ENCODE data around the gene IER5L.
"Not testable (repeated sequence)": the region's sequence is repeated elsewhere in the genome, so short reads cannot be mapped to it uniquely, and the experiment has no call there.

The IER5L gene

DNA sequence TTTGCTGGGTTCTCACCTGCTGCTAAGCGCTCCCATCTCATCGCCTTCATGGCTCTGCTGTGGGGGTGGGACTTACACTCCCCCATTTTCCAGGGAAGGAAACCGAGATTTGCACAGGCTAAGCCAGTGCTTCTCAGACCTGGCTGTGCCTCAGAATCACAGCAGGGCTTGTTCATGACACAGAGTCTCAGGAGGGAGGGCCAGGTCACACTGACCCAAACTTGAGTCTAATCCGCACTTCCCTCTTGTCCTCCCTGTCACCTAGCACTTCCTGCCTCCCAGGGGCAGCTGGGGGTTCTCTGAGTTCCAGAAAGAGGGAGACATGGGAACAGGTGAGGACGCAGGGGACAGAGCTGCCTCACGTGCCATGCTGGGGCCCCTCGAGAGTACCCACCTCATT, 15.6 kb upstream of the IER5L start:
- no peak overlapping the region for H3K14ac ChIP-seq (ENCODE audit: low read length in 2 of 2)
- no peak overlapping the region for H3K27ac ChIP-seq (ENCODE audit: low read length, poor library complexity, severe bottlenecking)
- no peak overlapping the region for H3K9ac ChIP-seq (ENCODE audit: low read length)
- H4K8ac ChIP-seq (ENCODE audit: low read length), result no peak overlapping the region
- H3K4ac ChIP-seq (ENCODE audit: low read depth in 1 of 2, low read length in 2 of 2), result no peak overlapping the region
- 82% methylated on average over 6 of the region's 7 CpGs for WGBS
- no peaks in the 10 kb centered on the region for H3K36me3 ChIP-seq (ENCODE audit: control insufficient read depth in 1 of 2, insufficient read depth in 2 of 2, low read depth in 1 of 2, low read length in 2 of 2)
- H3K4me1 ChIP-seq (ENCODE audit: control insufficient read depth, insufficient read depth, low read depth, low read length), result peaks cover 9% of the 10 kb centered on the region
- H3K4me2 ChIP-seq (ENCODE audit: low read length, poor library complexity, severe bottlenecking), result no peak overlapping the region
- no peak overlapping the region for H2AFZ ChIP-seq (ENCODE audit: low read depth, low read length)
- no peak overlapping the region for H3K18ac ChIP-seq (ENCODE audit: low read depth in 1 of 2, low read length in 2 of 2)
- no peak overlapping the region for H2BK5ac ChIP-seq (ENCODE audit: low read depth, low read length, poor library complexity, severe bottlenecking)
- no peak for DNase-seq
- H2BK12ac ChIP-seq (ENCODE audit: low read length in 2 of 2), result peak overlapping the region in 1 of 2 experiments; percentile 3
- no peak overlapping the region for H4K91ac ChIP-seq (ENCODE audit: low read length)
- peaks cover 8 to 13% of the 10 kb centered on the region in 2 experiments for H3K27me3 ChIP-seq (ENCODE audit: control insufficient read depth in 1 of 2, insufficient read depth in 1 of 2, low read length in 2 of 2)
- H2BK120ac ChIP-seq (ENCODE audit: low read depth, low read length), result no peak overlapping the region
- H2AK5ac ChIP-seq (ENCODE audit: low read length, severe bottlenecking), result no peak overlapping the region
- H3K9me3 ChIP-seq (ENCODE audit: control insufficient read depth, low read length), result peaks cover 5% of the 10 kb centered on the region
- H3K23ac ChIP-seq (ENCODE audit: low read length in 2 of 2), result no peak overlapping the region
- H2BK15ac ChIP-seq (ENCODE audit: low read depth, poor library complexity, severe bottlenecking), result no peak overlapping the region
- no peaks in the 10 kb centered on the region for H3K79me1 ChIP-seq (replicated peaks; ENCODE audit: low read length, poor library complexity, severe bottlenecking)
- no peak overlapping the region for H3K4me3 ChIP-seq (ENCODE audit: insufficient read depth in 1 of 2, low read depth in 1 of 2, low read length in 2 of 2)

DNA sequence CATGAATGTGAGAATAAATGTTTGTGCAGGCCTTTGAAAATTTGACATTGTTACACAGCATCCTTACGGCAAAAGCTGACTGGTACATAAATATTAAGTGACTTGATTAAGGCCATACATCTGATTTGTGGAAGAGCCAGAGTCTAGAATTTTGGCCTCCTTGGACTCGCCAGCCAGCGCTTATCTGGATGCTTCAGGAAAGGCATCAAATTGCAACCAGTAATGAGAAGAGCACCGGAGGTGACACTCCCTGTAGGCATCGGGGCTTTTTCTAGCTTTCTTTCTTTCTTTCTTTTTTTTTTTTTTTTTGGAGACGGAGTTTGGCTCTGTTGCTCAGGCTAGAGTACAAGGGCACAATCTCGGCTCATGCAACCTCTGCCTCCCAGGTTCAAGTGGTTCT, 13.2 kb upstream of the IER5L start:
- no peak overlapping the region for H3K27ac ChIP-seq (ENCODE audit: low read length, poor library complexity, severe bottlenecking)
- 89% methylated on average over 5 of the region's 7 CpGs for WGBS
- no peak overlapping the region for H4K91ac ChIP-seq (ENCODE audit: low read length)
- H2BK15ac ChIP-seq (ENCODE audit: low read depth, poor library complexity, severe bottlenecking), result no peak overlapping the region
- peaks cover 8 to 13% of the 10 kb centered on the region in 2 experiments for H3K27me3 ChIP-seq (ENCODE audit: control insufficient read depth in 1 of 2, insufficient read depth in 1 of 2, low read length in 2 of 2)
- H3K4me2 ChIP-seq (ENCODE audit: low read length, poor library complexity, severe bottlenecking), result no peak overlapping the region
- H3K4ac ChIP-seq (ENCODE audit: low read depth in 1 of 2, low read length in 2 of 2), result no peak overlapping the region
- no peak overlapping the region for H3K14ac ChIP-seq (ENCODE audit: low read length in 2 of 2)
- H4K8ac ChIP-seq (ENCODE audit: low read length), result no peak overlapping the region
- no peak overlapping the region for H2BK5ac ChIP-seq (ENCODE audit: low read depth, low read length, poor library complexity, severe bottlenecking)
- no peak overlapping the region for H2BK120ac ChIP-seq (ENCODE audit: low read depth, low read length)
- no peak overlapping the region for H3K23ac ChIP-seq (ENCODE audit: low read length in 2 of 2)
- H3K18ac ChIP-seq (ENCODE audit: low read depth in 1 of 2, low read length in 2 of 2), result no peak overlapping the region
- H3K9ac ChIP-seq (ENCODE audit: low read length), result no peak overlapping the region
- H3K79me1 ChIP-seq (replicated peaks; ENCODE audit: low read length, poor library complexity, severe bottlenecking), result no peaks in the 10 kb centered on the region
- no peak overlapping the region for H2AK5ac ChIP-seq (ENCODE audit: low read length, severe bottlenecking)
- H2AFZ ChIP-seq (ENCODE audit: low read depth, low read length), result no peak overlapping the region
- no peak overlapping the region for H2BK12ac ChIP-seq (ENCODE audit: low read length in 2 of 2)
- no peak overlapping the region for H3K4me3 ChIP-seq (ENCODE audit: insufficient read depth in 1 of 2, low read depth in 1 of 2, low read length in 2 of 2)
- no peak for DNase-seq
- no peaks in the 10 kb centered on the region for H3K4me1 ChIP-seq (ENCODE audit: control insufficient read depth, insufficient read depth, low read depth, low read length)
- no peaks in the 10 kb centered on the region for H3K36me3 ChIP-seq (ENCODE audit: control insufficient read depth in 1 of 2, insufficient read depth in 2 of 2, low read depth in 1 of 2, low read length in 2 of 2)
- peaks cover 12% of the 10 kb centered on the region for H3K9me3 ChIP-seq (ENCODE audit: control insufficient read depth, low read length)

DNA sequence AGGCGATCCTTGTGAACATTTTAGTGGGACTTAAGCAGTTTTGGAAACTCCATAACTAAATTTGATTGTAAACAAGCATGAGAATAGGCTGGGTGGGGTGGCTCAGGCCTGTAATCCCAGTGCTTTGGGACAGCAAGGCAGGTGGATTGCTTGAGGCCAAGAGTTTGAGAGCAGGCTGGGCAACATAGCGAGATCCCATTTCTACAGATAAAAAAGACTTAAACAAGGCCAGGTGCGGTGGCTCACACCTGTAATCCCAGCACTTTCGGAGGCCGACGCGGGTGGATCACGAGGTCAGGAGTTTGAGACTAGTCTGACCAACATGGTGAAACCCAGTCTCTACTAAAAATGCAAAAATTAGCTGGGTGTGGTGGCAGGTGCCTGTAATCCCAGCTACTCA, 11.9 kb upstream of the IER5L start:
- not testable (repeated sequence) for H2AFZ ChIP-seq (ENCODE audit: low read depth, low read length); H3K23ac ChIP-seq (ENCODE audit: low read length in 2 of 2); H2AK5ac ChIP-seq (ENCODE audit: low read length, severe bottlenecking); H2BK12ac ChIP-seq (ENCODE audit: low read length in 2 of 2); H3K4me2 ChIP-seq (ENCODE audit: low read length, poor library complexity, severe bottlenecking); H3K4me3 ChIP-seq (ENCODE audit: insufficient read depth in 1 of 2, low read depth in 1 of 2, low read length in 2 of 2); DNase-seq; H2BK5ac ChIP-seq (ENCODE audit: low read depth, low read length, poor library complexity, severe bottlenecking); H4K91ac ChIP-seq (ENCODE audit: low read length); H3K14ac ChIP-seq (ENCODE audit: low read length in 2 of 2); H2BK120ac ChIP-seq (ENCODE audit: low read depth, low read length); H4K8ac ChIP-seq (ENCODE audit: low read length); H3K36me3 ChIP-seq (ENCODE audit: control insufficient read depth in 1 of 2, insufficient read depth in 2 of 2, low read depth in 1 of 2, low read length in 2 of 2); H3K79me1 ChIP-seq (replicated peaks; ENCODE audit: low read length, poor library complexity, severe bottlenecking); H2BK15ac ChIP-seq (ENCODE audit: low read depth, poor library complexity, severe bottlenecking); H3K18ac ChIP-seq (ENCODE audit: low read depth in 1 of 2, low read length in 2 of 2); H3K4me1 ChIP-seq (ENCODE audit: control insufficient read depth, insufficient read depth, low read depth, low read length); H3K4ac ChIP-seq (ENCODE audit: low read depth in 1 of 2, low read length in 2 of 2); H3K9ac ChIP-seq (ENCODE audit: low read length); H3K27ac ChIP-seq (ENCODE audit: low read length, poor library complexity, severe bottlenecking)
- Histone ChIP-seq H3K9me3 (ENCODE audit: control insufficient read depth, low read length) (peaks cover 12% of the 10 kb centered on the region), H3K27me3 (ENCODE audit: control insufficient read depth in 1 of 2, insufficient read depth in 1 of 2, low read length in 2 of 2) (peaks cover 8 to 13% of the 10 kb centered on the region in 2 experiments)
- 99% methylated on average over 7 of the region's 8 CpGs for WGBS

DNA sequence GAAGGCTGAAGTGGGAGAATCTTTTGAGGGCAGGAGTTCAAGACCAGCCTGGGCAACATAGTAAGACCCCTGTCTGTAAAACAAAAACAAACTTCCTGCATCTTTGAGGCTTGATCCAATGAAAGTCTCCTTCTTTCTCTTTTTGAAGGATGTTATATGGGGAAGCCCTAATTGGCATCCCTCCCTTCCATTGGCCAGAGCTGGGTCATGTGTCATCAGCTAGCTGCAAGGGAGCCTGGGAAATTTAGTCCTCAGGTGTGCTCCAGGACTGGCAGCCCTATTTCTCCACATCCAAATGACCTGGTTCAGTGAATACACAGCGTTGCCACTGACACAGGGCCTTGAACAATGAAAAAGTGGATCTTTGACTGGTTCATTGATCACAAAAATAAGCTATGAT, 9.0 kb upstream of the IER5L start:
- Histone ChIP-seq H3K4me1 (ENCODE audit: control insufficient read depth, insufficient read depth, low read depth, low read length) (peaks cover 18% of the 10 kb centered on the region), H3K14ac (ENCODE audit: low read length in 2 of 2) (no peak overlapping the region), H4K8ac (ENCODE audit: low read length) (no peak overlapping the region), H2BK5ac (ENCODE audit: low read depth, low read length, poor library complexity, severe bottlenecking) (no peak overlapping the region), H3K18ac (ENCODE audit: low read depth in 1 of 2, low read length in 2 of 2) (no peak overlapping the region), H2BK15ac (ENCODE audit: low read depth, poor library complexity, severe bottlenecking) (no peak overlapping the region), H3K79me1 (replicated peaks; ENCODE audit: low read length, poor library complexity, severe bottlenecking) (no peaks in the 10 kb centered on the region), H2AK5ac (ENCODE audit: low read length, severe bottlenecking) (no peak overlapping the region), H3K27me3 (ENCODE audit: control insufficient read depth in 1 of 2, insufficient read depth in 1 of 2, low read length in 2 of 2) (no peaks in the 10 kb centered on the region), H2BK120ac (ENCODE audit: low read depth, low read length) (no peak overlapping the region), H2AFZ (ENCODE audit: low read depth, low read length) (no peak overlapping the region), H2BK12ac (ENCODE audit: low read length in 2 of 2) (peak overlapping the region in 1 of 2 experiments; percentile 22), H3K9me3 (ENCODE audit: control insufficient read depth, low read length) (peaks cover 7% of the 10 kb centered on the region), H3K4ac (ENCODE audit: low read depth in 1 of 2, low read length in 2 of 2) (no peak overlapping the region), H3K36me3 (ENCODE audit: control insufficient read depth in 1 of 2, insufficient read depth in 2 of 2, low read depth in 1 of 2, low read length in 2 of 2) (no peaks in the 10 kb centered on the region), H3K4me3 (ENCODE audit: insufficient read depth in 1 of 2, low read depth in 1 of 2, low read length in 2 of 2) (no peak overlapping the region), H3K9ac (ENCODE audit: low read length) (no peak overlapping the region), H3K4me2 (ENCODE audit: low read length, poor library complexity, severe bottlenecking) (no peak overlapping the region), H3K23ac (ENCODE audit: low read length in 2 of 2) (no peak overlapping the region), H3K27ac (ENCODE audit: low read length, poor library complexity, severe bottlenecking) (no peak overlapping the region), H4K91ac (ENCODE audit: low read length) (no peak overlapping the region)
- no CpG with 5 or more reads among the region's 1 CpG for WGBS
- DNase-seq, result no peak

Measured in mesenchymal stem cell (in vitro differentiated cells and primary cell).